ENCODE data around the gene EYA2.
"Not testable (repeated sequence)": the region's sequence is repeated elsewhere in the genome, so short reads cannot be mapped to it uniquely, and the experiment has no call there.

Gene EYA2, protein sequence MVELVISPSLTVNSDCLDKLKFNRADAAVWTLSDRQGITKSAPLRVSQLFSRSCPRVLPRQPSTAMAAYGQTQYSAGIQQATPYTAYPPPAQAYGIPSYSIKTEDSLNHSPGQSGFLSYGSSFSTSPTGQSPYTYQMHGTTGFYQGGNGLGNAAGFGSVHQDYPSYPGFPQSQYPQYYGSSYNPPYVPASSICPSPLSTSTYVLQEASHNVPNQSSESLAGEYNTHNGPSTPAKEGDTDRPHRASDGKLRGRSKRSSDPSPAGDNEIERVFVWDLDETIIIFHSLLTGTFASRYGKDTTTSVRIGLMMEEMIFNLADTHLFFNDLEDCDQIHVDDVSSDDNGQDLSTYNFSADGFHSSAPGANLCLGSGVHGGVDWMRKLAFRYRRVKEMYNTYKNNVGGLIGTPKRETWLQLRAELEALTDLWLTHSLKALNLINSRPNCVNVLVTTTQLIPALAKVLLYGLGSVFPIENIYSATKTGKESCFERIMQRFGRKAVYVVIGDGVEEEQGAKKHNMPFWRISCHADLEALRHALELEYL

DNA sequence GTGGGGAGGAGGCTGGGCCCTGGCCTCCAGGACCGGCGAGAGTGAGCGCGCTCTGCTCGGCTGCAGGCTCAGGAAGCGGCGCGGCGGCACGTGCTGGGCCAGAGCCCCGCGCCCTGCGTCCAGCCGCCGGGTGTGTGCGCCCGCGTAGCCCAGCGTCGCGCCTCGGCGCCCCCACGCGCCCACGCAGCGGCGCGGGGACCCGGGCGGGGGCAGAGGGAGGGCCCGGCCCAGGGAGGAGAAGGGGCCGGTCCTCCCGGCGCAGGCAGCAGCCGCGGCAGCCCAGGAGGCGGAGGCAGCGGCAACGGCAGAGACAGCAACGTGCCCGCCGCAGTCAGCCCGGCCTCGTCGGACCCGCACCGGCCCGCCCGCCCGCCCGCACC, at the start of gene EYA2:
TSS of gene EYA2 (plus strand) at position 265 of the 380 bp plus-strand sequence. CDS start 95,168 bp downstream, outside the sequence.
- no peak for DNase-seq (ENCODE audit: low read depth, low spot score)

DNA sequence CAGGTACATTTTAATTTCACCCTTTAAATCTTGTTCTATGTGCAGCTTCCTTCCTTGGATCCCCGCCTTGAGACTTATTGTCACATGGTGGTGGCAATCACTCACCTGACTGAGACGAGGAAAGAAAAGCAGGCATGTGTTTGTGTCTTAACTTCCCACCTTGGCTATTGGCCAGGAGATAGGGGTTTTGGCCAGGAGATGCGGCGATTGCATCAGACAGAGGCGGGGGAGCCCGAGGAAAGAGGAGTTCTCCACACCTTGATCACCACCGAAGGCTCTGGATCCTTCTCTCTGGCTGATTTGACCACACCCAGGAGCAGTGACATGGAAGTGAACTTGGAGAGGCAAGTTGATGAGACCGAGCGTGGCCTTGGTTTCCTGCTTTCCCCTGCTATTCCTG, 49.7 kb upstream of the EYA2 start:
- no peak for DNase-seq (ENCODE audit: low read depth, low spot score)

DNA sequence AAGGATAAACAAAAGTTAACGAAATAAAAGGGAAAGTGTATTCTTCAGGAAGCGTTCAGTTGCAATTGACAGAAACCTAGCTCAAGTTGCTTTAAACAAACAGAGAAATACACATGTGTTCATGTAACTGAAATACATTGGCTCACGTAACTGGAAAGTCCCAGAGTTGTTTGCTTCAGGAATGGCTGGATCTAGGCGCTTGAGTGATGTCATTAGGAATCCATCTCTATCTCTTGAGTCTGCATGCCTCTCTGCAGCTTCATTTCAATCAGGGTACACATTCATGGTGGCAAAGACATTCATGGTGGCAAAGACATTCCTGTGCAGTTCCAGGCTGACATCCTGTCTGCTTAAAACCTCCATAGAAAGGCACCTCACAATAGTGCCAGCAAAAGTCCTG, 45.4 kb upstream of the EYA2 start:
- DNase-seq (ENCODE audit: low read depth, low spot score): no peak

DNA sequence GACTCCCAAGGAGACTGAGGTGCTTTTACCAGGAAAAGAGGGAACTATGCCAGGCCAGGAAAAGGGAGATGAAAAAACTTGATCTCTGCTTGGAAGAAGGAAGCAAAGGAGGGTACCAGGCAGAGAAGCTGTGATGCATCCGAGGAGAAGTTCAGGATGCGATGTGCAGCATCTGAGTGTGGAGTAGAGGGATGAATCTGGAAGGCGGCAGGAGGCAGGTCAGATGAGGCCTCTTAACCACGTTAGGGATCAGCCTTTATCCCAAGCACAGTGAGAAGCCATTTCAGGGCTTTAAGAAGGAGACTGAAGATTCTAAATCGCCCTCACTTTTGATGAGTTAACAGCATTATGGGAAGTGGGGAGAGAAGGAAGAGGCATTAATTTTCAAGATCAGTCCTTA, 44.9 kb upstream of the EYA2 start:
- no peak for DNase-seq (ENCODE audit: low read depth, low spot score)

DNA sequence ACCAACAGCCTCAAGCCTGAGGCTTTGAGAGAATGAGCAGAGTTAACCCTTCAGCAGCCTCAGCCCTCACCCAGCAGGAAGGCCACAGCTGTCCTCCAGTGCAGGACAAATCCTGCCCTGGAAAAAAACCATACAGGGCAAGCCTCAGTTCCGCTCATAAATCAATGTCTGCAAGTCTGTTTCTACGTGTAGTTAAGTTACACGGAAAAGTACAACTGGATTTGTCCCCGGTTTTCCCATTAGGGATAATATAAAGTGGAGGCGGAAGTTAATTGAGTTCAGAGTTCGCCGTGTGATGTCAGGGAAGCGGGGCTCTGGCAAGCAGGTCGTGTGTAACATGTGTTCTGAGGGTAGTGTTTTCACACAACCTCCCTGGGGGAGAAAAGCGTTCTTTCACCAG, 44.2 kb upstream of the EYA2 start:
- DNase-seq (ENCODE audit: low read depth, low spot score): no peak

DNA sequence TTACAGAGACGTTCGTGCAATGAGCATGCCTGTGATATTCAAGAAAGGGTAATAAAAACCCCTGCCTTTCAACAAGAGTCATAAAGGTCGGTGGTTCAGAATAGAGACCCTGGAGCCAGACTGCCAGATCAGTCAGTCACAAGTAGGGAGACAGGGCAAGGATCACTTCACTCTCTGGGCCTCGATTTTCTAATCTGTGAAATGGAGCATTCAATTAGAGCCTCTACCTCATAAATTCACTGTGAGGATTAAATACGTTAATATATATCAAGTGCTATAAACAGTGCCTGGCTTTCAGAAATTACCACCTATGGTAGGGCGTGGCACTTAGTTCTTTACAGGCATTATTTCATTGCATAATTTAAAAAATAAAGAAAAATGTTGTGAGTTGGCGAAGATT, 43.7 kb upstream of the EYA2 start:
- DNase-seq (ENCODE audit: low read depth, low spot score): no peak

DNA sequence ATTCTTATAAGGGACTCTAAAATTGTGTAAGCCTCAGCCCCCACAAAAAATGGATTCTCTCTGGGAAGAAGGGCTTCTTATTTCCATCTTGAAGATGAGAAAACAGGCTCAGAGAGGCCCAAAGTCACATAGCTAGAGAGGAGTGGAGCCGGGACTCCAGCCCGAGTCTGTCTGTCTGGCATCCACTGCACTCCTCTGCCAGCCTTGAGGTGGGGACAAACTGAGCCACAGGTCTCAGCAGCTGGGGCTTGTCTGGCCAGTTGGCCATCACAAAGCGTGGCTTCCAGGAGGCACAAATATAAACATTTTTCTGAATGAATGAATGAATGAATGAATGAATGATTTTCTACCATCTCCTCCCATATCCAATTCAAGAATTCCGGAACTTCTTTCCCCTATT, 42.9 kb upstream of the EYA2 start:
- no peak for DNase-seq (ENCODE audit: low read depth, low spot score)

DNA sequence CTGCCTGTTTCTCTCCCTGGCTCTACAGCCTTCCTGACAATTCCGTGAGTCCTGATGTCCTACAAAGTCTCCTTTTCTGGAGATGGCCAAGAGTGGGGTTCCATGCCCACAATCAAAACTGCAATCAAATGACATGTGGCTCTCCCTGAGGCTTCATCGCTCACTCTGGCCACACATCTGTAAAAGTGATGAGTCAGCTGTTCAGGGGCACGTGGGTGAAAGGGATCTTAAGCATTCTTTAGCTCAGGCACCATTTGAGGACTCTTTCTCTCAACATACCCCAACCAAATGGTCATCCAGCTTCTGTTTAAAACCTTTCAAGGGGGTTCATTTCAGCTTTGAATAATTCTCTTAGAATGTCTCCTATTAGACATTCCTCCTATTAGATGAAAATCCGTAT, 42.3 kb upstream of the EYA2 start:
- no peak for DNase-seq (ENCODE audit: low read depth, low spot score)

DNA sequence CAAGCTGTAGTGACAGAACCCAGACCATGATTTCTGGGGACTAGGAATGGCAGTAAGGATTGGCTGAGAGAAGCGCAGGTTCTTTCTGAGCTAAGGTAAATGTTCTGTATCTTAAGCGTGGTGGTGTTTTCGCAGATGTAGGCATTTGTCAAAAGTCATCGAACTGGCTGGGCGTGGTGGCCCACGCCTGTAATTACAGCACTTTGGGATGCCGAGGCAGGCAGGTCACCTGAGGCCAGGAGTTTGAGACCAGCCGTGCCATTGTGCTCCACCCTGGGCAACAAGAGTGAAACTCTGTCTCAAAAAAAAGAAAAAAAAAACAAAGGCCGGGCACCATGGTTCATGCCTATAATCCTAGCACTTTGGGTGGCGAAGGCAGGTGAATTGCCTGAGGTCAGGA, 40.7 kb upstream of the EYA2 start:
- no peak for DNase-seq (ENCODE audit: low read depth, low spot score)

DNA sequence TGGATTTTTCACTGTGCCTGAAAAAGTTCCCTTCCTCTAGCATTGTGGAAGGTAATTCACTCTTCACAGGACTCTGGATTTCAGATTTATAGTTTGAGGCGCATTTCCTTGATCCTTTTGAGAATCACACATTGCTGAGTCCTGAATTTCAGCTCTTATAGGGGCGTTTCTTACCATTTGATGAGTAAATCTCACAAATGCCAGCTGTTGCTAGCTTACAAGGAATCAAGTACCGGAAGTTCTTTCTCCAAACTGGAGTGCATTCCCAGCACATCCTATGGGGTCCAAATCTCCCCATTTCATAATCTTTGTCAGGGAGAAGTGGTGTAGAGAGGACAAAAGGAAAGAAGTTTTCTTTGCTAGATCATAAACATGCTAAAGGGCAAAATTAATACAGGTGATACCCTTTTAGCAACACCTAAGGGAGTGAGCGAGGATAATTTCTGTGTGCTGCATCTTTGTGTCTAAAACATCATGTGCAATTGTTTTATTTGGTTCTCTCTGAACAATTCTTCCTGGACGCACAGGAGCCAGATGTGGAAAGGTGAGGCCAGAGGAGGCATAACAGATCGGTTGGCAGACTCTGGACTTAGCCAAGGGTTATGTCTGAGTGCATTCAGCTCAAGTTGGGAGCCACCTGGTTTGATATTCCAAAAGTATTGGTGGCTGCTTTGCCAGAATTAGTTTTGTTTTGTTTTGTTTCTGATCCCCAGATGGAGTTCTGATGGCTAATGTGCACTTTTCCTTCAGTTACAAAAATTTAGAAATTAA, 37.4 kb upstream of the EYA2 start:
- no peak for DNase-seq (ENCODE audit: low read depth, low spot score)

DNA sequence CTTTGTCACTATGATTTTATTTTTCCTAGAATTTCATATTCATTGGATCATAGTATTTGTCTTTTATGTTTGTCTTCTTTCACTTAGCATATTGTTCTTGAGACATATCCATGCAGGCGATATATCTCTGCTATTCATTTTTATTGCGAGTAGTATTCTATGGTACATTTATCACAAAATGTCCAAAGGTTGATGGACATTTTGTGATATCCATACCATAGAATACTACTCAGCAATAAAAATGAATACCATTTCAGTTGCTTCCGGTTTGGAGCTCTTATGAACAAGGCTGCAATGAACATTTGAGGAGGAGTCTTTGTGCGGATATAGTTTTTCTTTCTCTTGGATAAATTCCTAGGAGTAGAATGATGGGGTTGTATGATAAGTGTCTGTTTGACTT, 28.8 kb upstream of the EYA2 start:
- no peak for DNase-seq (ENCODE audit: low read depth, low spot score)

DNA sequence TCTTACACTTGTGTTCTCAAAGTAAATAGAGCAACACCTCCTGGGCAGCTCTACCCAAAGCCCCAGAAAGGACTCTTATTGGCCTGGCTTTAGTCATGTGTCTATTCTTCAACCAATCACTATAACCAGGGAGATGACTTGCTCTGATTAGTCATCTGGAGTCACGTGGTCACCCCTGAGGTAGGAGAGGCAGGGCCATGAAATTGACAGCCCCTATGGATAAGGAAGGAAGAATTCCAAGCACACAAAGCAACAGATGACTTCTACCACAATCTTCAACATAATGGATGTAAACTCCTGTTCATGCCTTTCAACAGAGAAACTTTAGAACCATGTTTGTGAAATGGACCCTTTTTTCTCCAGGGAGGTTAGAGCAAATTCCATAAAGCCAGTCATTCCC, 24.6 kb upstream of the EYA2 start:
- DNase-seq (ENCODE audit: low read depth, low spot score): no peak

DNA sequence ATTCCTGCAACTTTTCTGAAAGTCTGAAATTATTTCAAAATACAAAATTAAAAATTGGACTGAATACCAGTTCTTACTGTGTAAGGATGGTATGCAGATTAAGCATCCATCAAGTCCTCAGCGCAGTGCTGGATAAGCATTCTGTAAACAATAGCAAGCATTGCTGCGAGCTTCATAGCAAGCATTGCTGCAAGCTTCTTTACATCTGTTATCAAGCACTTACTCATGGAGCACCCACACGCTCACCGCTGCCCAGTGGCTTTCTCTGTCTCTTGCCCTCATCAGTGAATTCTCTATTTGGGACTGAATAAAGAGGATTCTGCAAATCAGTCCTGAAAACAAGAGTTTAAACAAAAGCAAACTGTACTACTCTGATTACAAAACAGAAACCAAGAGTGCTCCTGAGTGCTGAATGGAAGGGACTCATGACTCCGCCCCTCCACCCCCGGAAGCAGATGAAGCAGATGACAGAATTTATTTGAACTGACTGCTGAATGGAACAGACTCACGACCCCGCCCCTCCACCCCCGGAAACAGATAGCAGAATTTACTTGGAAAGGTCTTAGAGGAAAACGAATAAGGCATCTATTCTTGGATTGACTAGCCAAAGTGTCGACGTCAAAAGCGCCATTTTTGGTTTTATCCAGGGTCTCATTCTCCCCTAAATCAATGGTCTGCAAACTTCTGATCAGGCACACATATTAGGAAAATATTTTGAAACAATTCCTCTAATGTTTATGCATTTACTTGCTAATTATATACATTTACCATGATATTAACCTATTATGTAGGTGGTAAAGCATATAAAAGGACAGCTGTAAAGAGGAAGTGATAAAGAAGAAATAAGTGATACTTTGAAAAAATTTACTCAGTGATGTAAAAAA, 22.1 kb upstream of the EYA2 start:
- no peak for DNase-seq (ENCODE audit: low read depth, low spot score)

DNA sequence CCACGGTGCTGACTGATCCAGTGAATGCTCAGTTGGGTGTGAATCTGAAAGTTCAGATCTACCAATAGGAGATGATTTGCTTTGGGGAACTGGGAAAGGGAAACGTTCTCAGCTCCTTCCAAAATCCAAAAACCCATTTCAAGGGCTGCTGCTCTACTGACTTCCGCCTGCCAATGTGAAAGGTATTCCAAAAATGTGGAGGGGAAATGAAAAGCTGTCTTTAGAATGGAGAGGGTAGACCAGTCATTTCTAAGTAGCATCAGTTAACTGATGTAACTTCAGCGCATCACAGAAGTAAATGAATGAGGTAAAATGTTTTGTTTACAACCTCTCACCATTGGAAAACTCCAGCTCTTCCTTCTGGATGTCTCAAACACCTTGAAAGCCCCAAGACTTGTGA, 19.6 kb upstream of the EYA2 start:
- DNase-seq (ENCODE audit: low read depth, low spot score): no peak

DNA sequence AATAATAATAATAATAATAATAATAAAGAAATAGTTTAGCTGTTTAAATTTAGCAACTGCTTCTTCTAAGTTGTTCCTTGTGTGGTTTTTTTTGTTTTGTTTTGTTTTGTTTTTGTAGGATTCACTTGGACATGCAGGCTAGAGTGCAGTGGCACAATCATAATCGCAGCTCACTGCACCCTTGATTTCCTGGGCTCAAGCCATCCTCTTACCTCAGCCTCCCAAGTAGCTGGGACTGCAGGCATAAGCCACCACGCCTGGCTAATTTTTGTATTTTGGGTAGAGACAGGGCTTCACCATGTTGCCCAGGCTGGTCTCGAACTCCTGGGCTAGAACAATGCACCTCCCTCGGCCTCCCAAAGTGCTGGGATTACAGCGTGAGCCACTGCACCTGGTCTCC, 15.3 kb upstream of the EYA2 start:
- no peak for DNase-seq (ENCODE audit: low read depth, low spot score)

DNA sequence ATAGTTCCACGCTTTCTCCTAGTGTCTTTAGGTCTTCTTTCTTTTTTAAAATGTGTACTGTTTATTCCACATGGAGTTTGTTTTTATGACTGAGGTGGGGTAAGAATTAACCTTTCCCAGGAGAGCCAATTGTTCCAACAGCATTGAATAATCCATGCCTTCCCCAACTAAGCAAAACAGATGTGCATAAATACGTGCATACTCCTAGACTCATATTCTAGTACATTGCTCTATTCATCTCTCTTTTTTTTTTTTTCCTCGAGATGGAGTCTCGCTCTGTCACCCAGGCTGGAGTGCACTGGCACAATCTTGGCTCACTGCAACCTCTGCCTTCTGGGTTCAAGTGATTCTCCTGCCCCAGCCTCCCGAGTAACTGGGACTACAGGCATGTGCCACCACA, 14.7 kb upstream of the EYA2 start:
- not testable (repeated sequence) for DNase-seq (ENCODE audit: low read depth, low spot score)

DNA sequence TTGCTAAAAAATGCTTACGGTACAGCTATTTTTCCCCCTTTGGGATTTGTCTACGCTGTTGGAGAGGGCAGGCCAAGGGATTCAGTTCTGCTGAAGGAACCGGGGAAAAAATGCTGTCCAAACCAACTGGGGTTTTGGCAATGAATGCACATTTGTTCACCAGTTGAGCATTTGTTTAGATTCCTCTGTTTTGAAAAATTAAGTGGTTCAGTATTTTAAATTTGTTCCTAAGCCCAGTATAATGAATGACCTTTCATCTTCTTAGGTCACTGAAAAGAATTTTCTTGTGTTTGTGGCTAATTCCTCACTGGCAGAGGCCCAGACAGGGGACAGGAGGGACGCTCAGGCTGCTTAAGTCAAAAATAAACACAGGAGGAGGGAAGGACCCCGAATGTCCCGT, 10.8 kb upstream of the EYA2 start:
- no peak for DNase-seq (ENCODE audit: low read depth, low spot score)

DNA sequence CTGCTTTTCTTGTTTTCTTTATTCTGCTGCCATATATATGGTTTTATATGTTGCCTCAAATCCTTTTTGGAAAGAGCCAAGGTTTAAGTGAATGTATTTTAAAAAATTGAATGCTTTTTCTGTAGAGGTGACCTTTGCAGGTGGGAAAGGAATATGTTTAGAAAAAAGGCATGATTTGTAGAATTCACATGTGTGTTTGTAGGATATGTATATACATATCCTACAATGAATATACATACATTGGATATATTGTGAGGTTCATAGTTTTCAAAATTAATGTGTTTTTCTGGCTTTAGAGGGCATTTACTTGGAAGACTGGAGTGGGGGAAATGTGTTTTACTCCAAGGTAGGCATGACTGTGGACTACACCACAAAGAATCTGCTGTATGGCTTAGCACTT, 4.0 kb upstream of the EYA2 start:
- DNase-seq (ENCODE audit: low read depth, low spot score): no peak

DNA sequence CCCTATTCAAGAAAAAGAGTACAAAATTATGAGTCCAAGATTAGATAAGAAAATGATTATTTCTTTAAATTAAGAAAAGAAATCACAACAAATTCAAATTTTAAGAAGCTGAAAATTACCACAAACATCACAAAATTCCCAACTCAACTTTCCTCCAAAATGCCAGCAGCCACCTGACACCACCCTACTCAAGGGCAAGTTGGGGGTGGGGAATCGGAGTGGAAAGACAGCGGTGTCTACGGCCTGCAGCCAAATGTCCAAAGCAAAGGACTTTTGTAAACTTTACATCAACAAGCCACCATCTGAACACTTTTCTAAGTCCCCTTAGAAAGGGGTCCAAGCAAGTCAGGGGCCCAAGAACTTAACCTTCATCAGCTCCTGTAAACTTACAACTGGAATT, 1.6 kb upstream of the EYA2 start:
- no peak for DNase-seq (ENCODE audit: low read depth, low spot score)

DNA sequence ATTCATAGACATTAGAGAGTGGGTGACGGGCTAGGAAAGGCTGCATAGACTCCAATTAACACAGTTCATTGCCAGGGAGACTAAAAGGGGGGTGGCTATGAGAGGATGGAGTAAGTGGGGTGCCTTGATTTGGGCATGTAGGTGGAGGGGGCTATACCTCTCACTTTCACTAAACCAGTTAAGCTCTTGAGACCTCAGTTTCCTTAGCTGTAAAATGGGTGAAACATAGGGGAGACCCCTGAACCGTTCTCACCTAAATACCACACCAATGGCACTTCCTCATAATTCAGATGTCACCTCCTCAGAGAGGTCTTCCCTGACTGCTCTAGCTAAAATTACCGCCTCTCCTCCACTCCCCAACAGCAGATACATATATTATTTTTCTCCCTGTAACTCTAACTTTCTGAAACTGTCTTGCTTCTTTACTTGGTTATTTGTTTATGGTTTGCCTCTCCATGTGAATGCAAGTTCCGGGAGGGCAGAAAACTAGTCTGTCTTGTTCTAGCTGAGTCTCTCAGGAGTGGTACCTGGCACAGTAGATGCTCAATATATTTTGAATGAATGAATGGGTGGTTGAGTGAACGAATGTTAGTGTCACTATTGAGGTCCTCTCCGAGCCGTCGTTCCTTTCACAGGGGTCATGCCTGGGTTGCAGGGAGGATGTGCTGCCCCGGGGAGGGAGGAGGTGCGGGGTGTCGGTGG, 615 bp upstream of the EYA2 start:
- DNase-seq (ENCODE audit: low read depth, low spot score): no peak
